GM10248 (cell line): Measurements from ENCODE around the gene ZNF831.

ENCODE experiments used
- CTCF ChIA-PET: fragments of 300-600 bp; sonication (Branson Sonifier 250); formaldehyde crosslinking; extraction: SDS; loops from one replicate; lab custom pipeline; 2021; ENCODE audit warnings: antibody characterized with exemption; lab: Yijun Ruan, JAX
- POLR2A ChIA-PET: fragments of 350-650 bp; sonication (Branson Sonifier 250); formaldehyde crosslinking; extraction: SDS; loops from one replicate; lab custom pipeline; 2020; ENCODE audit warnings: antibody characterized with exemption; lab: Yijun Ruan, JAX
- DNase-seq: peaks from one replicate; pipeline ENCODE4 v3.0.0; 2012; ENCODE audit errors: extremely low spot score
- TF ChIP-seq, protein P1 (sequence below): IDR thresholded peaks from 2 replicates; pipeline ENCODE4 v1.5.1; 2012; ENCODE audit warnings: mild to moderate bottlenecking, low read depth; ENCODE audit errors: extremely low read depth, missing control alignments, control extremely low read depth

The ZNF831 gene

DNA sequence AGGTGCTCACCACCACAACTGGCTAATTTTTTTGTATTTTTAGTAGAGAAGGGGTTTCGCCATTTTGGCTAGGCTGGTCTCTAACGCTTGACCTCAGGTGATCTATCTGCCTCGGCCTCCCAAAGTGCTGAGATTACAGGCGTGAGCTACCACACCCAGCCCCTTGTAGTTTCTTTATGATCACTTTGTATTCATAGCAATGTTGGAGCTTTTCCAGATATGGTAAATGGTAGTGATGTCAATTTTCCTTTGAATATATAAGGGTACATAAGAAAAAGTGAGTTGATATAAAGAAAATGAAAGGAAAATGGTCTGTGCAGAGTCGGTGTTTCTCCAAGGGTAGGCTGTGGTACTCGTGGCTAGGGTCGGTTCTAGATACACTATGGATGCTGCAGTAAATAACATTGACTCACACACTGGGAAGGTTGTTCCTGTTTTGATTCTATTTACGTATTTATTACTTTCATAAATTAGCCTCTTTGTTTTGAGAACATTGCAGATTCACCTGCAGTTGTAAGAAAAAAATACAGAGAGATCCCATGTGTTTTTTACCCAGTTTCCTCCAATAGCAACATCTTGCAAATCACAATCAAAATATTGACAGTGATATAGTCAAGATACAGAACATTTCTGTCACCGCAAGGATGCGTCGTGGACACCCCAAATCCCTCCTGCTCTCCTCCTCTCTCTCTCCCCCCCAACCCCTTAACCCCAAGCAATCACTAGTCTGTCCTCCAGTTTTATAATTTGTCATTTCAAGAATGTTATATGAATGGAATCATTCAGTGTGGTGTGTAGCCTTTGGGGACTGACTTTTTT lies 2.5 kb downstream of the ZNF831 start:
- ChIA-PET POLR2A (no interaction called here), CTCF (interaction anchor here (1.2 to 2.4 kb wide), 2 partner anchors 42 to 56 kb away, joined by 4 to 7 read pairs; no protein-coding TSS in a partner anchor)
- DNase-seq: no peak
- TF ChIP-seq, protein P1, sequence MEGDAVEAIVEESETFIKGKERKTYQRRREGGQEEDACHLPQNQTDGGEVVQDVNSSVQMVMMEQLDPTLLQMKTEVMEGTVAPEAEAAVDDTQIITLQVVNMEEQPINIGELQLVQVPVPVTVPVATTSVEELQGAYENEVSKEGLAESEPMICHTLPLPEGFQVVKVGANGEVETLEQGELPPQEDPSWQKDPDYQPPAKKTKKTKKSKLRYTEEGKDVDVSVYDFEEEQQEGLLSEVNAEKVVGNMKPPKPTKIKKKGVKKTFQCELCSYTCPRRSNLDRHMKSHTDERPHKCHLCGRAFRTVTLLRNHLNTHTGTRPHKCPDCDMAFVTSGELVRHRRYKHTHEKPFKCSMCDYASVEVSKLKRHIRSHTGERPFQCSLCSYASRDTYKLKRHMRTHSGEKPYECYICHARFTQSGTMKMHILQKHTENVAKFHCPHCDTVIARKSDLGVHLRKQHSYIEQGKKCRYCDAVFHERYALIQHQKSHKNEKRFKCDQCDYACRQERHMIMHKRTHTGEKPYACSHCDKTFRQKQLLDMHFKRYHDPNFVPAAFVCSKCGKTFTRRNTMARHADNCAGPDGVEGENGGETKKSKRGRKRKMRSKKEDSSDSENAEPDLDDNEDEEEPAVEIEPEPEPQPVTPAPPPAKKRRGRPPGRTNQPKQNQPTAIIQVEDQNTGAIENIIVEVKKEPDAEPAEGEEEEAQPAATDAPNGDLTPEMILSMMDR: no peak

GRCh38 chr20:59170406-59171349 lies 7.1 kb downstream of the ZNF831 start:
- CTCF ChIA-PET: interaction anchor here (1.3 kb wide), 1 partner anchor 38 kb away, joined by 5 read pairs; no protein-coding TSS in a partner anchor
- no peak for DNase-seq
- TF ChIP-seq, protein P1: no peak
- POLR2A ChIA-PET: interaction anchor here (0.5 kb wide), 1 partner anchor 177 kb away, joined by 3 read pairs; no protein-coding TSS in a partner anchor

GRCh38 chr20:59171986-59172385 lies 8.4 kb downstream of the ZNF831 start:
- ChIA-PET POLR2A (no interaction called here), CTCF (interaction anchor here (1.3 kb wide), 1 partner anchor 36 kb away, joined by 5 read pairs; no protein-coding TSS in a partner anchor)
- TF ChIP-seq, protein P1: no peak
- DNase-seq: no peak

GRCh38 chr20:59173938-59174491 lies 10.4 kb downstream of the ZNF831 start:
- DNase-seq: no peak
- ChIA-PET CTCF (interaction anchor here (1.1 to 2.5 kb wide), 5 partner anchors 9 to 86 kb away, joined by 3 to 9 read pairs (median 5); no protein-coding TSS in a partner anchor), POLR2A (no interaction called here)
- TF ChIP-seq, protein P1: no peak

GRCh38 chr20:59175002-59175401 lies 11.4 kb downstream of the ZNF831 start:
- ChIA-PET CTCF (interaction anchor here (2.3 to 2.5 kb wide), 2 partner anchors 33 to 87 kb away, joined by 5 to 9 read pairs; no protein-coding TSS in a partner anchor), POLR2A (no interaction called here)
- TF ChIP-seq, protein P1: no peak
- DNase-seq: no peak
